GM18499 (cell line): ENCODE results near the gene NMU.
"Not testable (repeated sequence)": the region's sequence is repeated elsewhere in the genome, so short reads cannot be mapped to it uniquely, and the experiment has no call there.

ENCODE experiments used
- ATAC-seq: cut with Tn5 transposase; IDR thresholded peaks from one replicate; pipeline ENCODE4 v1.9.1; 2021; ENCODE audit warnings: moderate number of reproducible peaks; ENCODE audit not compliant: insufficient read depth, unreplicated experiment

The NMU gene

GRCh38 chr4:55635741-55636655, at the start of gene NMU:
NMU (minus strand) TSS chr4:55636298; CDS start chr4:55636192, 106 bp downstream.
- ATAC-seq: no peak

GRCh38 chr4:55684276-55684675, 48.2 kb upstream of the NMU start:
- ATAC-seq: no peak

GRCh38 chr4:55682797-55683196, 46.7 kb upstream of the NMU start:
- ATAC-seq: not testable (repeated sequence)

- ATAC-seq: no peak
These were observed 46.2 kb upstream of the NMU start for GRCh38 chr4:55682295-55682694.

- no peak for ATAC-seq
These were observed 45.3 kb upstream of the NMU start for GRCh38 chr4:55681430-55681829.

- ATAC-seq: no peak
These were observed 39.2 kb upstream of the NMU start for GRCh38 chr4:55675196-55675793.

- no peak for ATAC-seq
These were observed 37.3 kb upstream of the NMU start for GRCh38 chr4:55673424-55673823.

- no peak for ATAC-seq
These were observed 35.6 kb upstream of the NMU start for GRCh38 chr4:55671667-55672066.

- ATAC-seq: no peak
These were observed 34.6 kb upstream of the NMU start for GRCh38 chr4:55670695-55671094.

- ATAC-seq: no peak
These were observed 32.4 kb upstream of the NMU start for GRCh38 chr4:55668449-55668848.

GRCh38 chr4:55666535-55666934, 30.4 kb upstream of the NMU start:
- no peak for ATAC-seq

GRCh38 chr4:55663145-55663544, 27.0 kb upstream of the NMU start:
- ATAC-seq: no peak

- ATAC-seq: no peak
These were observed 25.4 kb upstream of the NMU start for GRCh38 chr4:55661398-55662056.

GRCh38 chr4:55658657-55659056, 22.6 kb upstream of the NMU start:
- ATAC-seq: no peak

- no peak for ATAC-seq
These were observed 18.0 kb upstream of the NMU start for GRCh38 chr4:55654131-55654530.

- ATAC-seq: no peak
These were observed 14.4 kb upstream of the NMU start for GRCh38 chr4:55650483-55650882.

- ATAC-seq: no peak
These were observed 1.2 kb upstream of the NMU start for GRCh38 chr4:55637272-55637820.

- ATAC-seq: no peak
These were observed 530 bp upstream of the NMU start for GRCh38 chr4:55636656-55636999.

- no peak for ATAC-seq
These were observed 816 bp downstream of the NMU start for GRCh38 chr4:55635282-55635681.

- no peak for ATAC-seq
These were observed 1.5 kb downstream of the NMU start for GRCh38 chr4:55634417-55635128.
